HG03439 (cell line): ENCODE data around the gene TMCC1.

Source experiments
- ATAC-seq: cut with Tn5 transposase; IDR thresholded peaks from one replicate; pipeline ENCODE4 v1.9.1; 2021; ENCODE audit warnings: mild to moderate bottlenecking, moderate library complexity; ENCODE audit not compliant: unreplicated experiment

Gene TMCC1

DNA sequence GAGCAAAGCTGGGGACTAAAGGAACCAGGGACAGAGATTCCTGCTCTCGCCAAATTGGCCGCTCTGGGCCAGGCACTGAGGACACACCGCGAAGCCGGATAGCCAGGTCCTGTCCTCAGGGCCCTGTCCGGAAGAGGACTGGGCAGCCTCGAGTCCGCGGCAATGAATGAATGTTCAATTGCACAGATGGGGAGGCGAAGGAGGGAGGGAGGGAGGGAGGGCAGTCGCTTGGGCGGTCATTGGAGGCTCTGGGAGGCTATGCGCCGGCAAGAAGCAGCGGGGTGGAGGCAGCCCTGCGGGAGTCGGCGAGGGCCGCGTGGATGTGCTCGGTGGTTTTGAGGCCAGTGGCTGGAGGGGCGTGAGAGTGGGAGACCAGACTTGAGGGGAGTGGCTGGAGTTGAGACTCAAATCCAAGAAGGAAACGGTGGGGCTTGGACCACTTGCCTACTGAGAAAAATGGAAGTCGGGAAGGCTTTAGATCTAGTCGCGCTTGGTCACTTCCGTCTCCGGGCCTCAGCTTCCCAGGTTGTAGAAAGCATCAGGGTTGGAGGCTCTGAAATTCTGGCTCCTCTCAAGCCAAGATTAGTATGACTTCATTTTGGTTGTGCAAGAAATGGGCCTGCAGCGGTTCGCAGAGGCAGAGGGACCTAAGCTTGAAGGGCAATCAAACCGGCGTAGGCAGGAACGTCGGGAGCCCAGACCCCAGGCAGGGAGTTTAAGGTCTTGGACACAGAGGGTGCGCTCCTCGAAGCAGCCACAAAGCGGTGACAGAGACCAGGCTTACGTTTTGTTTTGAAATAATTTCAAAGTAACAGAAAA, 266.0 kb downstream of the TMCC1 start:
- ATAC-seq, result peak; percentile 36

DNA sequence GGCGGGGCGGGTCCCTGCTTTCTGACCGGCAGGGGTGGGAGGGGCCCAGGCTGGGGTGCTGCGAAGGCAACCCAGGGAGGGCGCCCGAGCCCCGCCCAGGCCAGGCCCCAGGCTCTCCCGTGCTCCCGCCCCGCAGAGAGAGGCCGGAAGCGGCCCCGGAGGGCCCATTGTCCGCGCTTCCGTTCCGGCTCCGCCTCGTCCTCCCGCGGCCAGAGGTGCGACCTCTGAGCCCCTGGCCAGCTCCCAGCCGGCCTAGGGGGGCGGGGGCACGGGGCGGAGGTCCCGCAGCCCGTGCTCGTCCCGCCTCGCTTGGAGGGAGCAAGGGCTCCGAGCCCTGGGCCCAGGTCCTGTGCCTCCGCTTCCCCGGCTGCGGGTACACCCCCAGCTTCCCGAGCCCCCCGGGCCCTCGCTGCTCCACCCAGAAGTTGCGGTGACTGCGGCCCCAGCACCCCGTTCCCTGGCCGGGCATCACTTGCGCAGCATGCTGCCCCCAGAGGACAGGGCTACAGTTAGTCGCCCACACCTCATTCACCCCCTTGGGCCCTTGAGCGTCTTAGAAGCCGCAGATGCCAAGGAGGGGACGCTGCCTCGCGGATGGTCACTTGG, 266.7 kb downstream of the TMCC1 start:
- peak; percentile 85 for ATAC-seq

DNA sequence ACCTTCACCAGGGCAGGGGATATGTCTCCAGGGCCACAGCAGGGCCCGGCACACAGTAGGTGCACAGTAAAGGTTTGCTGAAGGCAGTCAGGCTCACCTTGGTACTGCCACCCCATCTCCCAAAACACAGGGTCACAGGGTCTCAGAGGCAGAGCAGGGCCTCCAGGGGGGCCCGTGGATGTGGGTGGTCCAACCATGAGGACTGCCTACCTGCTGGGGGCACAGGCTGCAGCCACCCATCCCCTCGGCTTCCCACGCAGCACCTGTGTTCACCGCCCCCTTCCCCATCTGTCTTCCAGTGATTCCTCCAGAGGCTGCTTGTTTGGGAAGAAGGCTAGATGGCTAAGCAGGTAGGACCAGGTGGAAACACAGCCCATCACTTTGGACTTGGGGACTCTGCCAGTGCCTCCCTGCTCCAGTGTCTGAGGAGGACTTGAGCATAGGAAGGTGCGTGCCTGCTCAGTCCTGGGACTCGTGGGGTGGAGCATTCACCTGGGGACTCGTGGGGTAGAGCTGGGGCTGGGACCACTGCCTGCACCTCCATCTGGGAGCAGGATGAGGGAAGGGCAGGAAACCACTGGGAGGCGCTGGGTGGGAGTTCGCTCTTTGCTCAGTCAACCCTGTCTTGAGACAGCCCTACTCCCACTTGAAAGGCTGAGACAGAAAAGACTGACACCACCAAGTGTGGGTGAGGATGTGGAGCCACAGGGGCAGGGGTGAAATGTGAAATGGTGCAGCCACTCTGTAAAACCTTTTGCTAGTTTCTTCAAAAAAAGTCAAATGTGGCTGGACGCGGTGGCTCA, 268.2 kb downstream of the TMCC1 start:
- no peak for ATAC-seq

DNA sequence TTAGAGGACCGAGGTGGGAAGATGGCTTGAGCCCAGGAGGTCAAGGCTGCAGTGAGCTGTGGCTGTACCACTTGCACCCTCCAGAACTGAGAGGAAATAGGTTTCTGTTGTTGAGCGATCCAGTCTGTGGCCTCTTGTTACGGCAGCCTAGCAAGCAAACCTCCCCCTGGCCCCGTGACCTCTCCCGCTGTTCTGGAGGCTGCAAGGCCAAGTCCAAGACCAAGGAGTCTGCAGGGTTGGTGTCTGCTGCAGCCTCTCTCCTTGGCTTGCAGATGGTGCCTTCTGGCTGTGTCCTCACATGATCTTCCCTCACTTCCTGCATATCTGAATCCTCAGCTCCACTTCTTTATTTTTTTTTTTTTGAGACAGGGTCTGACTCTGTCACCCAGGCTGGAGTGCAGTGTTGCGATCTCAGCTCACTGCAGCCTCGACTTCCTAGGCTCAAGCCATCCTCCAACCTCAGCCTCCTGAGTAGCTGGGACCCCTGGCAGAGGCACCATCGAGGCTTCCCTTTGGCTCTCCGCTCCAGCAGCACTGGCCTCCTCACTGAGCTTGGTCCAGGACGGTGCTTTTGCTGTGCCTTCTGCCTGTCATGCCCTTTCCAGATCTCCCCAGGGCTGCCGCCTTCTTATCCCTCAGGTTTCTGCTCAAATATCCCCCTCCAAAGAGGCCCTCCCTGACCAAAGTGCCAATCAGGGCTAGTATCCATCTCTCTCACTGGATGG, 269.0 kb downstream of the TMCC1 start:
- ATAC-seq, result no peak

DNA sequence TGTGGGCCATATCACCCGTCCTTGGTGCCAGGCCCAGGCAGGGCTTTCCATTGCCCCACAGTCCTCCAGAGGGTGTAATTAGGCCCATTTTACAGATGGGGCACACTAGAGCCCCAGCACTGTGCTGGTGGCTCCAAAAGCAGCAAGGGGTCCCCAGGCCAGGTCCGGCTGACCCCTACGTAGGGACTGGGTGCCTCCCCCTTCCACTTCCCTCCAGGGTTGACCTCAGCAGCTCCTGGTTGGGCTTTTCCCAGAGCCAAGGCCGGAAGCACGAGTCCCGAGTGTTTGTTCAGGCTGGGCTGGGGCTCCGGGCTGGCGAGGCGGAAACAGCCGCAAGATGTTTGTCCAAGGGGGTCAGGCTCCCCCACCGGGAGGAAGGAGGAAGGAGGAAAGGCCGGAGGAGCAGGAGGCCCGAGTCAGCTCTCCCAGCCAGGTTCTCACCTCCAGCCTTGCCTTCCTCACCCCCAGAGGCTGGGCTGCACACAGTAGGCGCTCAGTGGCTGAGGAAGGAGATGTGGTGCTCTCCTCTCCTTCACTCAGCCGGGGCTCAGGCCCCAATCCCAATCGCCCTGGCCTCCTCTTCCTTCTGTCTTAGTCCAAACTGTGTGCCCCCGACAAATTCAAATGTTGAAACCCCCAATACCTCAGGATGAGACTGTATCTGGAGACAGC, 269.9 kb downstream of the TMCC1 start:
- no peak for ATAC-seq

DNA sequence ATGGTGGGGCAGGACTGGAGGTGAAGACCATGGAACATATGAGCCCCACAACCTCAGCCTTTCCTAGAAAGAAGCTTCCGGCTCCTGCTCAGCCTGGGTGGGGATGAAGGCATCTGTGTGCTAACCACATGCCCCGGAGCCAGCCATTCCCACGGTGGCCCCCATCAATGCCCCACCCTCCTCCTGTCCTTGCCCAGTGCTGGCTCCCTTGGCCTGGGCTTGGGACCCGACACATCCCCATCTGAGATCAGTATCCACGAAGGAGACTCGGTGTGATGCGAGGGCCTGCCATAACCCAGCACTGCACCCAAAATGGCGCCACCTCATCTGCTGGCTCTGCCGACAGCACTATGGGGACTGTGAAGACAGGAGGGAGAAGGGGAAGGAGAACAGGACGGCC, 270.6 kb downstream of the TMCC1 start:
- no peak for ATAC-seq

DNA sequence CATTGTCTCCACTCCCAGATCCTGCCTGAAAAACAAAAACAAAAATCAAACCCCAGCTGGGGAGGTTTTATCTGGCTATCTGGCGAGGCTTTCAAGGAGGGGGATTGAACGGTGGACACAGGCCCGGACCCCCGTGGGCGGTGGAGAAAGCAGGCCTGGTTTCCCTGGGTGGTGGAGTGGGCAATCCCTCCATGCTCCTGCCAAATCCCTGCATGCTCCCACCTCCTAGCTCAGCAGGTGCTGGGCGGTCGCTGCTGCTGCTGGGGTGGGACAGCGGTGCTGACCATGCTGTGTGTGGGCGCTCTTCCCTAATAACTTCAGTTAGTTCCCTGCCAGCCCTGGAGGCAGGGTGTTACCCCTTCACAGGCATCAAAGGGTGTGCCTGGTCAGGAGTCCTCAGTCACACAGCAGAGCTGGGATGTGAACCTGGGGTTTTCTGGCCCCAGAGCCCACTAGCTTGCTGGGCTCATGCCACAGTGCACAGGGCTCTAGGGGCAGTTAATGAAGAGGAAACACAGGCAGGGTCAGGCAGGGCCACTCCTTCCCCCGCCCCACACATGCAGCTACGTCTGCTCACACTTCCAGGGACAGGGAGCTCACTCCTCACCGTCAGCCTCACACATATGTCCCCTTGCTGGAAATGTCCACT, 271.2 kb downstream of the TMCC1 start:
- ATAC-seq, result no peak

DNA sequence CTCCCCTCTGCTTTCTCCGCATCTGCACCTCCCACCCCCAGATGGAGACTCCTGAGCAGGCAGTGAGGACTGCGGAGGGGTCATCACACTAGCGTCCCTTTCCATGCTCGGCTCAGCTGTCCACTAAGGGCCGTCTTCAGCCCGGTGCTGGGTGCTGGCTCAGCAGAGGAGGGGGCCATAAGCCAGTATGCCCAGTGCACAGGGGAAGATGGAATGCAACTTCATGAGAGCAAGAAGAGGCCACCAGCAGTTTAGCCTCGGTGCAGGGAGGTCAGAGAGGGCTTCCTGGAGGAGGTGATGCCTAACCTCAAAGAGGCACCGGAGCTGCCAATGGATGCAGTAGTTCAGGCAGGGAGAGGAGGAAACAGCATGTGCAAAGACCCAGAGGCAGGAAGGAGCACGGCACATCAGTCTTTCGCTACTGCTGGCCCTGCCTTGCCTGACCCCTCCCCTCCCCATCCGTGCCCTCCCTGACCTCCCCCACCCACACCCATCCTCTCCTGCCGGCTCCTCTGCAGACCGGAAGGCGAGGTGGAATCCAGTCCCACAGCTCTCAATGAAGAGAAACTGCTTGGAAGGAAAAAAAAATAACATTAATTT, 271.8 kb downstream of the TMCC1 start:
- ATAC-seq, result no peak

DNA sequence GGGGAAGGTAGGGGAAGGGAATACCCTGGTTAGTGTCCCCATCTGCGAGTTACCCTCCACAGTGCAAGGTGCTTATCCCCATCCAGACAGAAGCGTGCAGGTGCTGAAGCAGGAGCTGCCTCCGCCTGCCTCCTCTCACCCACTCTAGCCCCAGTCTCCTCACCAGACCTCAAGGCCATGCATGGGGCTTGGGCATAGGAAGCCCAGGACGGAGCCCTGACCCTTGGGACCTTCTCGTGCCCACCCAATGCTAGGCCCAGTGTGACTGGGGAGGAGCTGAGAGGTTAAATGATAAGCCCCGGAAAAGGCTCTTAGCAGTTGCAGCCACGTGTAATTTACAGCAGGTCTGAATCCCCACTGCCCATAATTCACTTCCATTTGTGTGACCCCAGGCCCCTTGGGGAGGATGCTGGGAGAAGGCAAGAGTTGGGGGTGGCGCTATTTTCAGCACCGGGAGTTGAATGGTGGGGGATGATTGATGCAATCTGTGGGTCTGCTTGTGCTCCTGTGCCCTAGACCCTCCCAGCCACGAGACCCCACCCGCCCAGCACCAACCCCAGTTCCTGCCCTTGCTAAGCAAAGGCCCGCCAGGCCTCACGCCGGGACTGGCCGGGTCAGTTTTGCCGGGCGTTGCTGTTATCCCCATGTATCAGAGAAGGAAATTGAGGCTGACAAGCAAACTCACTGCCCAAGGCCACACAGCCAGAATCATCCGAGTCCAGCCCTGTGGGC, 272.5 kb downstream of the TMCC1 start:
- no peak for ATAC-seq

DNA sequence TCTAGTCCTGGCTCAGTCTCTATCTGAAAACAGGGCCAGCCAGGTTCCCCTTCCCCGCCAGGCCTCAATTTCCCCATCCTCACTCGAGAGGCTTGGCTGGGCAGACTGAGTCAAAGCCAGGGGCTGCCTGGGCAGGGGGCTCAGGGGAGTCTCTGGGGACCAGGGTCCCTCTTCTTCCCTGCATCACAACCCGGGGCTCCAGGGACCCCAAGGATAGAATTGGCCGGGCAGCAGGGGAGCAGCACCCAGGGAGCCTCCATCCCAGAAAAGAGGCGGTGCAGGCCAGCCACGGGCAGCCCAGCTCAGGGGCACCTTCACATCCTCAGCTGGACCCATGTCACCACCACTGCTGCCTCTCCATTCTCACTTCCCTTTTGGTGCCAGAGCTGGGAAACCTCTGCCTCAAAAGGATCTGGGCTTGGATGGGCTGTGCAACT, 273.8 kb downstream of the TMCC1 start:
- ATAC-seq, result no peak

DNA sequence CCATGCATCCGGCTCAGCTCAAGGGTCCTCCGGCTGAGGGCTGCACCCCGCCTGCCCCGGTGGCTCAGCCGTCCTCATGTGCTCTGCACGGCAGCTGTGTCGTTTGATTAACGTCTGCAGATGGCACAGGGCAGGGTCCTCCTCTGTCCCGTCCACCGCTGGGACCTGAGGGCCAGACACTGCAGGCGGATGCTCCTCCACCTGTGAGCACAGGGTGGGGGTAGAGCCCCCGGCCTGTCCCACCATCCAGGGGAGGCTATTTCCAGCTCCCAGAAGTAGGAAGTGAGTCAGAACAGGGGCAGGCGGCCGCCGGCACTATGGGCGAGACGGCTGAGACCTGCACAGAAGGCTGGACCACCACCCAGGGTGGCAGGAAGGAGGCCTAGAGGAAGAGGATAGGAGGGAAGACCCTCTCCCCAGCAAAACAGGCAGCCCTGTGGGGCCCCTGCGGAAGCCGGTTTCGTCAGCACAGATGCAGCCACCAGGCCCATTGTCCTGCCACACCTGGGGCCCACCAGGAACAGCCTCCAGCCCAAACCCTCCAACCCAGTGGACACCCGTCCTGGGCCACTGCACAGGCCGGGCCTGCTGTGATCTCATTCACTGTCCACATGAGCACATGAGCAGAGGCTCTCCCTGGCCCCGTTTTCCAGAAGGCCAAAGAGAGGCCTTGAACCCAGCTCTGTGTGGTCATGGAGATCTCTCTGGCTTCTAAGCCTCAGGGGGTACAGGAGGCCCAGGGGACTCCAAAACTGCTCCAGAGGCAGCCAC, 274.4 kb downstream of the TMCC1 start:
- no peak for ATAC-seq

DNA sequence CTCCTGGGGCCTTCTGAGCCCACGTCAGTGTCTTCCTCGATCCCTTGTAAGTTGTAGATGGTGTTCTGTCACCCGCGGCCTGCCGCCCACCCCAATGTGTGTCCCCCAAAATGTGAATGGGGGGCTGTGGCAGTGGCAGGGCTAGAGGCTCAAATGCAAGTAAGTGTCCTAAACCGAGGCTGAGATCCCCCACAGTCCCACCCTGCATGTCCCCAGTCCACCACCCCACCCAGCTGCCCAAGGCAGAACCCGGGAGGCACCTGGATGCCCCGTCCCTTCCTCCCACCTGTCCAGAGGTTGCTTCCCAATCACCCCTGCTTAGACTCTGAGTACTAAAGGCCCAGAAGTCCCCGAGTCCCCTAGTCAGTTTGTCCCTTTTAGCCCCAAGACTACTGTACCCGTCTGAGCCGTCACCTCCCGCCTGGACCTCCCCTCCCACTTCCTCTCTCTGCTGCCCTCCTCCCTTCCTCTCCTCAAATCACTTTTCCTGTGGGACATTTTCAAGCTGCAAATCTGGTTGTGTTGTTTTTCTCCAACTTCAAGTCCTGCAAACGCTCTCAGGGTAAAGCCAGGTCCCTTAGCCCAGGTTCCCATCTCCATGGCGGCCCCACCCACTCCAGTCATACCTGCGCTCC, 275.2 kb downstream of the TMCC1 start:
- ATAC-seq, result no peak

DNA sequence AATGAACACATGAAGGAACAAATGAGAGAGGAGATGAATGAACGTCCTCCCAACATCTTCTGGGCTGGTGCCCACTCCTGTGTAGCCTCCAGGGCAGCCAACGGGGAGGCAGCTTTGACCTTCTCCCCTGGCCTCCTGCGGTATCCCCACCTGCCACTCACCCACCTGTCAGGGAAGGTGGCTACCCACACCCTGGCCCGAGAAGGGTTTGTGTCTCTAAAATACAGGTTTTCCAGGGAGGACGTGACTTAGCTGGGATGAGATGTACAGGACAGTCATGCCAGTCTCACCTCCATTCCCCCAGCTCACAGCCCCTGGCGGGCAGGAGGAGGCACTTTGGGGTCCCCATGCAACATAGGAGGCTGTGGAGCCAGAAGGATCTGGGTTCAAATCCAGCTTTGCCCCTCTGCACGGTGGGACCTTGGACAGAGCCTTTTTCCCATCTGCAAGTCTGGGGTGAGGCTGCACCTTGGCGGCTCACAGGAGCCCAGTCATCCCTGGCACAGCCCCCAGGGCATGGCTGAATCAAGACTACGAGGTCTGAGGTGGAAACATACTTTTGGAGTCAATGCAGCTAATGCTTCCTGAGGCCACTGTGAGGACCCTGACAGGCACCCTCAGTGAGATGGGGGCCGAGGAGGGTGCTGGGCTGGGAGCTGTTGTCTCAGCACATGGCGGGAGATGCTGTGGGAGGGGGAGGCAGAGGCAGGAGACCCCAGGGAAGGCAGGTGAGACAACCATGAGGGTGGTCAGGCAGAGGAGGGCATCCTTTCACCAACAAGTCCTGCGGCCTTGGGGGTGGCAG, 275.9 kb downstream of the TMCC1 start:
- ATAC-seq, result no peak

DNA sequence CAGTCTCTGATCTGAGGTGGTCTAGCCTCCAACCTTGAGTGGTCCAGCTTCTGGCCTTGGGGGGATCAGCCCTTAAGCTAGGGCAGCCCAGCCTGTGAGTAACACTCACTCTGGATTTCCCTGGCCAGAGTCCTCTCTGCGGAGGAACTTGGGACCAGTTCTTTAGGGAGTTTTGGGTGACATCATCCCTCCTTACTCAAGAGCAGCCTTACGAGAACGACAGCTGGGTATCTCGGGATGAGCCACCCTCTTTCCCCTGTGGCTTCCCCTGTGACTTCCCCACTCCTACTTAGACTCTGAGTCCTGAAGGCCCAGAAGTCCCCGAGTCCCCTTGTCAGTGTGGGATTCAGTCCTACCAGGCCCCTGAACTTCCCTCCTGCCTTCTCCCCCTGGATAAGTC, 276.8 kb downstream of the TMCC1 start:
- ATAC-seq, result no peak

DNA sequence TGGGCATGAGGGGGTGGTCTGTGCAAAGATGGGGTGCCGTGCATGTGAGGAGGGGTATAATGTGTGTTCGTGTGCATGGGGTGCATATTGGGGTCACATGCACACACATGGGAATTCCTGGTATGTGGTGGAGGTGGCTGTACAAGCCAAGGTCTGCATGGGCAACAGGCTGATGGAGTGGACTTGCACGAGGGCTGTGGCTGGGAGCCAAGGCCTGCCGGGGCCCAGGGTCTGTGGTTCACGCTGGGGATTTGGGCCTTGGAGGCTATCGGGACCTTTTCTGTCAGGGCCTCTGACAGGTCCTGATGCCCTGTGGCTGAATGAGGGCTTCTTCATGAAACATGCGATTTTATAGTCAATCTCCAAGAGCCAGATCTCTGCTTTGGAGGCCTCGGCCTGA, 277.2 kb downstream of the TMCC1 start:
- ATAC-seq, result no peak

DNA sequence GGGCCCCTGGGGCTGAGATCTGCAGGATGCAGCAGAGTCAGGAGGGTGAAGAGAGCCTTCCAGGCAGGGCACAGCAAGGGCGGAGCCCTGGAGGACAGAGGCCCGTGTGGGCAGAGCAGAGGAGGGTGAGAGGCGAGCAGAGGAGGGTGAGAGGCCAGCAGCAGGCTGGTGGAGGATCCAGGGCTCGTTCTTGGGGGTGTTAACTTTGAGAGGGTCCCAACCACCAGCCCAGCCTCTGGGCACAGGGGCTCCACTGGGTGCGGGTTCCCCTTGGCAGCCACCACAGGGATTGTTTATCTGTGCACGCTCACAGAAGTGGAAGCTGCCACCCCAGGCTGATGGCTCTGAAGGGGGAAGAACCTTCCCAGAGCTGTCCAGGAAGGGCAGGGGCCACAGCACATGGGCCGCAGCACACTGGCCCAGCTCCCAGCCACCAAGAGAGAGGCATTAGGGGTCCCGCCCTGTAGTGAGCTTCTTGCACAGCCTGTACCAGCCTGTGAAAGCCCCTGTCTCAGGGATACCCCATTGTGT, 277.7 kb downstream of the TMCC1 start:
- ATAC-seq, result no peak

DNA sequence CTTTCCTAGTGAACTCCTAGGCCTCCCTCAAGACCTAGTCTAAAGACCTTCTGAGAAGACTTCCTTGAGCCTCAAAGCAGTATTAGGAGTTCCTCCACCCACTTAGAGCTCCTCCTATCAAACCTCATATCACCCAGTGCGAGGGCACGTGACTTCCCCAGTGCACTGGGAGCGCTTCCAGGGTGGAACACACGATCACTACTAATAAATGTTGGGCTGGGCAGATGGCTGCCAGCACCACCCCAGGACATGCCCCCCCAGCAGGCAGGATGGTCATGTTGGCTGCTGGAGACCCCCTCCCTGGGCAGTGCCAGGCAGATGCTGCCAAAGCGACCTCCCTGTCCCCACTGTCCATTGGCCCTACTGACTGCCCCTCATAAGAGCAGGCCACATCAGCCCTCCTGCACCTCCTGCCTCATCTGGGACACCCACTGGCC, 278.6 kb downstream of the TMCC1 start:
- no peak for ATAC-seq
